HG03457 (cell line): ENCODE results near the gene TMPRSS13.

ENCODE experiments used
- ATAC-seq: cut with Tn5 transposase; IDR thresholded peaks from one replicate; pipeline ENCODE4 v1.9.1; 2021; ENCODE audit warnings: moderate number of reproducible peaks; ENCODE audit not compliant: unreplicated experiment

The TMPRSS13 gene

DNA sequence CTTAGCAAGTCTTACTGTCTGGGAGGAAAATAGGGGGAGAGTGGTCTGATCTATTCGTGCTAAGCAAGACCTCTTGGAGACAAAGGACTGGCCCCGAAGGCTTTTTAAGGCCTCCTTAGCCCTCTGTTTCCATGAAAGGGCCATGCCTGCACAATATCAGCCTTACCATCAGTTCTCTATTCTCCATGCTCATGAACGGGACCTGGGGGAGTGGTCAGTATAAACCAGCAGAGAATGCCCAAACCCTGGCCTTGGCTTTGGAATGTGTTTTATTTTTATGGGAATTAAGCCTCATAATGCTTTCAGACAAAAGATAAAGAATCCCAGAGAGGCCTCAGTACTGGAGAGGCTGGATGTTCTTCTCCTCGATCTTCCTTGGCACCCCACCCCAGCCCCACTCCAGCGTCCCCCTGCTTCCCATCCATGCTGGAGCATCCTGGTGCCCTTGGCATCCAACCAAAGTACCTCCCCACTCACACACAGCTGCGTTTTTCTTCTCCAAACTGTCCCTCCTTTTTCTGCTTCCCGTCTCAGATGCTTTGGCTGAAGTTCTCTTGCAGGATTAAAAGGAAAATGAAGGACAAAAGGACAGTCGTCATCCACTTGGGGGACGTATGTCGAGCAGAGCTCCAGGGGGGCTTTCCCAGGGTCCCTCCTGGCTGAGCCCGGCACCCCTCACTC lies 71.3 kb downstream of the TMPRSS13 start:
- no peak for ATAC-seq

DNA sequence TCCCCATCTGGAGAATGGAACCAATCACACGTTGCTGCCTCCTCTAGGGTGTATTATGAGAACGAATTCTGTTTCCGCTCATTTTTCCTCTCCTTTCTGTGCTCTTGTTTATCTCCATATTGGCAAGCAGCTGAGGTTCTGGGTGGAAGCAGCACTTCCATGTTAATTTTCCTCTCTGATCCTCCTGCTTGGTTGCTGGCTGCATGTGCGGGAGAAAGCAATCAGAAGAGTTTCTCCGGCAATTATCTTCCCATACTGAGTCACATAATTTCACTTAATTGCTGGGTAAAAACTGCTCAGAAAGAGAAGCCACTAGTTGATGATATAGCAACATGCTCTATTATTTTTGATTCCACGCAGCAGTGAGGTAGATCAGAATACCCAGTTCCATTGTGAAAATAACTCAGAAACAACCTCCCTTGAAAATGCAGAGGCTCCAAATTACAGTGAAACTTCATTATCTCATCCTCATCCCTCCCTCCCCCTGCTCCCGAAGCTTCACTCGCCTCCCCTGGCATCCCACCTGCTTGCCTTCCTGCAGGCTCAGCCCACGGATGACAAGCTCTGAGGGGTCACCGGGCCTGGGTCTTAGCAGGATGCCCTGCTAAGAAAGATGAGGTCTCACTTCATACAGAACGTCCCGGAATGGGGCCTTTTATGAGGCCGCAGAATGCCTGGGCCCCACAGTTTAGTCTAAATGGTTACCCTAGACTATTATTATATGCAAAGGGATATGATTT lies 73.1 kb downstream of the TMPRSS13 start:
- ATAC-seq = no peak

DNA sequence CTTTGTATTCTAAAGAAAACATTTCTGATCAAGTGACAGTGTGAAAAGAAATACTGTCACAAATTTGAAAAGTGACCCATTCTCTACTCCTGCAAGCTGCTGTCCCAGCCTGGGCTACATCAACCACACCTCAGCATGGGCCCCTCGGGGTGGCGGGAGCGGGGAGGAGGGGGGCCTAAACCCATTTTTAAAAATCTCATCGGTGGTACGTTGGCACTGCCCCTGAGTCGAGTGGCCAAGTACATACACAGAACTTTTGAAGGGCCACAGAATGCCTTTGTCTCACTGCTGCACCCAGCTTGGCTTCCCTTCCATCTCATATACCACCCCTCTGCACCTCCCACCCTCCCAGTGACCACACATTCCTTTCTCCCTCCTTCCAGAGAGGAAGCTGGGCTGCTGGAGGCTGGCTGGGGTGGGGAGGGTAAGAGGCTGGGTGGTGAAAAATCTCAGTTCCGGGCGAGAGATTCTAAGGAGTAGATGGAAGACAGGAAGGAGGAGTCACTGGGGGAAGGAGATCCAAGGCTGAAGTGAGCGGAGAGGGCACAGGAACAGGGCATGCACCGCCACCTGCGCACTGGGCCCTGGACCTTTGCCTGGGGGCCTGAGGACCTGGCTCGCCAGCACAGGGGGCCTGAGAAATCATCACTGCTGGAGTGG lies 73.9 kb downstream of the TMPRSS13 start:
- ATAC-seq = no peak

DNA sequence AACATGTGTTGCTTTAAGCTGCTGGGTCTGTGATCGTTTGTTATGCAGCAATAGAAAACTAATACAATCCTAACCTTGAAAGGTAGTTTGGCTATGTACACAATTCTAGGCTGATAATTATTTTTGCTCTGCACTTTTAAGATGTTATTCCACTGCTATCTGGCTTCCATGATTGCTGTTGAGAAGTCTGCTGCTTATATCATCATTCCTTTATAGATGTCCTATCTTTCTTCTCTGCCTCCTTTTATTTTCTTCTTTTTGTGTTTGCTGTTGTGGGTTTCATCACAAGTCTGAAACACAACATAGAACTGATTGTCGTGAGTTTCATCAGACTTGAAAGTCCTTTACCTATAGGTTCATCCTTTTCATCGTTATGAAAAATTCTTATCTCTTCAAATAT lies 76.9 kb downstream of the TMPRSS13 start:
- ATAC-seq = no peak

DNA sequence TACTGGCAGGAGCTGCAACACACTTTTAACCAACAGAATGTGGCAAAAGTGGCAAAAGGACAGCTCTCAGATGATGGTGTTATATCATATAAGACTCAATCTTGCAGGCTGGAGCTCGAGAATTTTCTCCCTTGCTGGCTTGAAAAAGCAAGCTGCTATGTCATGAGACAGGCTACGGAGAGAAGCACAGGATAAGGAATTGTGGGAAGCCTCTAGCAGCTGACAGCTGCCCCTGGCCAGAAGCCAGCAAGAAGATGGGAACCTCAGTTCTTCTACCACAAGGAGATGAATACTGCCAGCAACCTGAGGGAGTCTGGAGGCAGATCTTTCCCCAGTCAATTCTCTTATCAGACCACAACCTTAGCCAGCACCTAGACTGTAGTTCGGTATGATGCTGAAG lies 77.3 kb downstream of the TMPRSS13 start:
- no peak for ATAC-seq

DNA sequence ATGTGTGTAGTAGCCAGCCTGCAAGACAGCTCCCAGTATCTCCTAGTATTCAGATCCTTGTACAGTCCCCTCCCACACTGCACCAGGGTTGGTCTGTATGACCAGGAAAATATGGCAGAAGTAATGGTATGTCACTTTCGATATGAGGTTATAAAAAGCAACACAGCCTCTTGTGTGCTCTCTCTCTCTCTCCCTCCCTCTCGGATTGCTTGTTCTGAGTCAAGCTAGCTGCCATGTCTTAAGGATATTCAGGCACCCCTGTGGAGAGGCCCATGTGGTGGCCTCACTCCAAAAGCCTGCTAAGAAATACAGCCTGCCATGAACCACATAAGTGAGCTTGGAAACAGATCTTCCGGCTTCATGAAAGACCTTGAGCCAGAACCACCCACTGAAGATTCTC lies 78.1 kb downstream of the TMPRSS13 start:
- ATAC-seq = no peak
